ENCODE data around the gene KLK4.

Gene KLK4

GRCh38 chr19:50932690-50933083, 21.5 kb upstream of the KLK4 start:
- no peaks in the 10 kb centered on the region for H3K36me3 ChIP-seq (ENCODE audit: control insufficient read depth in 2 of 2, insufficient read depth in 2 of 2, low read length in 2 of 2)
- H3K4me3 ChIP-seq (ENCODE audit: low read length in 2 of 2) = no peak overlapping the region
- H3K9me3 ChIP-seq (ENCODE audit: control insufficient read depth in 2 of 2, low read length in 2 of 2) = no peaks in the 10 kb centered on the region
- no peak overlapping the region for H3K27ac ChIP-seq (ENCODE audit: low read length)
- H3K9ac ChIP-seq (ENCODE audit: low read length in 2 of 2) = no peak overlapping the region
- H3K27me3 ChIP-seq (ENCODE audit: control insufficient read depth in 1 of 2, insufficient read depth in 2 of 2, low read length in 2 of 2) = peaks cover 12 to 19% of the 10 kb centered on the region in 2 donors
- H3K4me1 ChIP-seq (ENCODE audit: control insufficient read depth, insufficient read depth, low read length) = no peaks in the 10 kb centered on the region

GRCh38 chr19:50932018-50932689, 21.0 kb upstream of the KLK4 start:
- no peaks in the 10 kb centered on the region for H3K9me3 ChIP-seq (ENCODE audit: control insufficient read depth in 2 of 2, low read length in 2 of 2)
- H3K4me1 ChIP-seq (ENCODE audit: control insufficient read depth, insufficient read depth, low read length) = no peaks in the 10 kb centered on the region
- peaks cover 15 to 21% of the 10 kb centered on the region in 2 donors for H3K27me3 ChIP-seq (ENCODE audit: control insufficient read depth in 1 of 2, insufficient read depth in 2 of 2, low read length in 2 of 2)

GRCh38 chr19:50931023-50931422, 19.8 kb upstream of the KLK4 start:
- Histone ChIP-seq H3K4me1 (ENCODE audit: control insufficient read depth, insufficient read depth, low read length) (no peaks in the 10 kb centered on the region), H3K9ac (ENCODE audit: low read length in 2 of 2) (no peak overlapping the region), H3K4me3 (ENCODE audit: low read length in 2 of 2) (no peak overlapping the region), H3K27ac (ENCODE audit: low read length) (no peak overlapping the region), H3K9me3 (ENCODE audit: control insufficient read depth in 2 of 2, low read length in 2 of 2) (no peaks in the 10 kb centered on the region), H3K27me3 (ENCODE audit: control insufficient read depth in 1 of 2, insufficient read depth in 2 of 2, low read length in 2 of 2) (peaks cover 15 to 18% of the 10 kb centered on the region in 2 donors), H3K36me3 (ENCODE audit: control insufficient read depth in 2 of 2, insufficient read depth in 2 of 2, low read length in 2 of 2) (no peaks in the 10 kb centered on the region)

More at GRCh38 chr19:50932018-50932689, 21.0 kb upstream of the KLK4 start:
- H3K27ac ChIP-seq (ENCODE audit: low read length) = no peak overlapping the region
- no peak overlapping the region for H3K9ac ChIP-seq (ENCODE audit: low read length in 2 of 2)
- H3K4me3 ChIP-seq (ENCODE audit: low read length in 2 of 2) = no peak overlapping the region
- H3K36me3 ChIP-seq (ENCODE audit: control insufficient read depth in 2 of 2, insufficient read depth in 2 of 2, low read length in 2 of 2) = no peaks in the 10 kb centered on the region

- Histone ChIP-seq H3K36me3 (ENCODE audit: control insufficient read depth in 2 of 2, insufficient read depth in 2 of 2, low read length in 2 of 2) (no peaks in the 10 kb centered on the region), H3K4me1 (ENCODE audit: control insufficient read depth, insufficient read depth, low read length) (no peaks in the 10 kb centered on the region), H3K27ac (ENCODE audit: low read length) (no peak overlapping the region), H3K9me3 (ENCODE audit: control insufficient read depth in 2 of 2, low read length in 2 of 2) (no peaks in the 10 kb centered on the region), H3K27me3 (ENCODE audit: control insufficient read depth in 1 of 2, insufficient read depth in 2 of 2, low read length in 2 of 2) (peaks cover 15 to 18% of the 10 kb centered on the region in 2 donors), H3K4me3 (ENCODE audit: low read length in 2 of 2) (no peak overlapping the region), H3K9ac (ENCODE audit: low read length in 2 of 2) (no peak overlapping the region)
Measured at GRCh38 chr19:50928831-50929230, 17.6 kb upstream of the KLK4 start.

GRCh38 chr19:50926144-50926543, 14.9 kb upstream of the KLK4 start:
- Histone ChIP-seq H3K4me3 (ENCODE audit: low read length in 2 of 2) (no peak overlapping the region), H3K9me3 (ENCODE audit: control insufficient read depth in 2 of 2, low read length in 2 of 2) (no peaks in the 10 kb centered on the region)

GRCh38 chr19:50925734-50926133, 14.5 kb upstream of the KLK4 start:
- Histone ChIP-seq H3K4me3 (ENCODE audit: low read length in 2 of 2) (no peak overlapping the region), H3K4me1 (ENCODE audit: control insufficient read depth, insufficient read depth, low read length) (peaks cover 2% of the 10 kb centered on the region), H3K27ac (ENCODE audit: low read length) (no peak overlapping the region), H3K9me3 (ENCODE audit: control insufficient read depth in 2 of 2, low read length in 2 of 2) (no peaks in the 10 kb centered on the region), H3K36me3 (ENCODE audit: control insufficient read depth in 2 of 2, insufficient read depth in 2 of 2, low read length in 2 of 2) (no peaks in the 10 kb centered on the region), H3K9ac (ENCODE audit: low read length in 2 of 2) (no peak overlapping the region), H3K27me3 (ENCODE audit: control insufficient read depth in 1 of 2, insufficient read depth in 2 of 2, low read length in 2 of 2) (peaks cover 18 to 22% of the 10 kb centered on the region in 2 donors)

More at GRCh38 chr19:50926144-50926543, 14.9 kb upstream of the KLK4 start:
- peaks cover 18 to 22% of the 10 kb centered on the region in 2 donors for H3K27me3 ChIP-seq (ENCODE audit: control insufficient read depth in 1 of 2, insufficient read depth in 2 of 2, low read length in 2 of 2)
- peaks cover 2% of the 10 kb centered on the region for H3K4me1 ChIP-seq (ENCODE audit: control insufficient read depth, insufficient read depth, low read length)
- H3K27ac ChIP-seq (ENCODE audit: low read length) = no peak overlapping the region
- no peaks in the 10 kb centered on the region for H3K36me3 ChIP-seq (ENCODE audit: control insufficient read depth in 2 of 2, insufficient read depth in 2 of 2, low read length in 2 of 2)
- no peak overlapping the region for H3K9ac ChIP-seq (ENCODE audit: low read length in 2 of 2)

GRCh38 chr19:50924586-50924985, 13.4 kb upstream of the KLK4 start:
- H3K9ac ChIP-seq (ENCODE audit: low read length in 2 of 2) = no peak overlapping the region
- H3K9me3 ChIP-seq (ENCODE audit: control insufficient read depth in 2 of 2, low read length in 2 of 2) = no peaks in the 10 kb centered on the region
- H3K4me3 ChIP-seq (ENCODE audit: low read length in 2 of 2) = no peak overlapping the region
- H3K27me3 ChIP-seq (ENCODE audit: control insufficient read depth in 1 of 2, insufficient read depth in 2 of 2, low read length in 2 of 2) = peaks cover 18% of the 10 kb centered on the region in 2 donors
- no peaks in the 10 kb centered on the region for H3K36me3 ChIP-seq (ENCODE audit: control insufficient read depth in 2 of 2, insufficient read depth in 2 of 2, low read length in 2 of 2)
- peaks cover 2% of the 10 kb centered on the region for H3K4me1 ChIP-seq (ENCODE audit: control insufficient read depth, insufficient read depth, low read length)
- no peak overlapping the region for H3K27ac ChIP-seq (ENCODE audit: low read length)

GRCh38 chr19:50922317-50922853, 11.2 kb upstream of the KLK4 start:
- Histone ChIP-seq H3K27me3 (ENCODE audit: control insufficient read depth in 1 of 2, insufficient read depth in 2 of 2, low read length in 2 of 2) (peaks cover 8 to 9% of the 10 kb centered on the region in 2 donors), H3K4me1 (ENCODE audit: control insufficient read depth, insufficient read depth, low read length) (peaks cover 2% of the 10 kb centered on the region), H3K4me3 (ENCODE audit: low read length in 2 of 2) (no peak overlapping the region), H3K36me3 (ENCODE audit: control insufficient read depth in 2 of 2, insufficient read depth in 2 of 2, low read length in 2 of 2) (no peaks in the 10 kb centered on the region), H3K9me3 (ENCODE audit: control insufficient read depth in 2 of 2, low read length in 2 of 2) (no peaks in the 10 kb centered on the region), H3K9ac (ENCODE audit: low read length in 2 of 2) (no peak overlapping the region), H3K27ac (ENCODE audit: low read length) (no peak overlapping the region)

- Histone ChIP-seq H3K4me1 (ENCODE audit: control insufficient read depth, insufficient read depth, low read length) (peaks cover 2% of the 10 kb centered on the region), H3K9me3 (ENCODE audit: control insufficient read depth in 2 of 2, low read length in 2 of 2) (no peaks in the 10 kb centered on the region), H3K27ac (ENCODE audit: low read length) (no peak overlapping the region), H3K36me3 (ENCODE audit: control insufficient read depth in 2 of 2, insufficient read depth in 2 of 2, low read length in 2 of 2) (no peaks in the 10 kb centered on the region), H3K9ac (ENCODE audit: low read length in 2 of 2) (no peak overlapping the region), H3K4me3 (ENCODE audit: low read length in 2 of 2) (no peak overlapping the region), H3K27me3 (ENCODE audit: control insufficient read depth in 1 of 2, insufficient read depth in 2 of 2, low read length in 2 of 2) (peaks cover 8 to 14% of the 10 kb centered on the region in 2 donors)
Measured at GRCh38 chr19:50921426-50922316, 10.5 kb upstream of the KLK4 start.

GRCh38 chr19:50916069-50916468, 4.9 kb upstream of the KLK4 start:
- Histone ChIP-seq H3K4me3 (ENCODE audit: low read length in 2 of 2) (no peak overlapping the region), H3K4me1 (ENCODE audit: control insufficient read depth, insufficient read depth, low read length) (no peaks in the 10 kb centered on the region), H3K9me3 (ENCODE audit: control insufficient read depth in 2 of 2, low read length in 2 of 2) (no peaks in the 10 kb centered on the region), H3K9ac (ENCODE audit: low read length in 2 of 2) (no peak overlapping the region), H3K36me3 (ENCODE audit: control insufficient read depth in 2 of 2, insufficient read depth in 2 of 2, low read length in 2 of 2) (no peaks in the 10 kb centered on the region), H3K27me3 (ENCODE audit: control insufficient read depth in 1 of 2, insufficient read depth in 2 of 2, low read length in 2 of 2) (peaks cover 12 to 19% of the 10 kb centered on the region in 2 donors), H3K27ac (ENCODE audit: low read length) (no peak overlapping the region)
